Measurements from ENCODE around the gene FAM229B.

FAM229B gene

DNA sequence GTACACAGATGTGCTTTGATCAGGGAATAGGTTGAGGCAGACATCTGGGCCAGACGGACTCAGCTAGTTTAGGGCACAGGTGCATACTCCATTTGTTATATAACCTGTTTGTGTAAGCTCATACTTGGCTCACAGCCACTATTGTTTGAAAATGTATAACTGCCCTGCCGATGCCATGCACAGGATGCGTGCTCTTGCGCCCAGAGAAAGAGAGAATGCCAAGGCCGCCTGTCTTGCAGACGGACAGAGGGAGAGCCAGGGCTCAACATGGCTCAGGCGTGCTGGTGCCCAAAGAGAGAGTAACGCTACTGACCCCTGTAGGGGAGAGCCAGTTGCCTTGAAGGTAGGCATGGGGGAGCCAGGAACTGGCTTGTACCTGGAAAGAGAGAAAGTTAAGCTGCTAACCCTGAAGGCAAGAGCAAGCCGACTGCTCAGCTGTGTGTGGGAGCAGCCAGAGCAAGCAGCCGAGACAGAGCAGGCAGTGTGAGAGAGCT is 57.7 kb downstream of the FAM229B start:
- TF ChIP-seq ZFX (IDR thresholded peaks at IDR 0.05; ENCODE audit: borderline replicate concordance): no peak
- TF ChIP-seq, protein P1, sequence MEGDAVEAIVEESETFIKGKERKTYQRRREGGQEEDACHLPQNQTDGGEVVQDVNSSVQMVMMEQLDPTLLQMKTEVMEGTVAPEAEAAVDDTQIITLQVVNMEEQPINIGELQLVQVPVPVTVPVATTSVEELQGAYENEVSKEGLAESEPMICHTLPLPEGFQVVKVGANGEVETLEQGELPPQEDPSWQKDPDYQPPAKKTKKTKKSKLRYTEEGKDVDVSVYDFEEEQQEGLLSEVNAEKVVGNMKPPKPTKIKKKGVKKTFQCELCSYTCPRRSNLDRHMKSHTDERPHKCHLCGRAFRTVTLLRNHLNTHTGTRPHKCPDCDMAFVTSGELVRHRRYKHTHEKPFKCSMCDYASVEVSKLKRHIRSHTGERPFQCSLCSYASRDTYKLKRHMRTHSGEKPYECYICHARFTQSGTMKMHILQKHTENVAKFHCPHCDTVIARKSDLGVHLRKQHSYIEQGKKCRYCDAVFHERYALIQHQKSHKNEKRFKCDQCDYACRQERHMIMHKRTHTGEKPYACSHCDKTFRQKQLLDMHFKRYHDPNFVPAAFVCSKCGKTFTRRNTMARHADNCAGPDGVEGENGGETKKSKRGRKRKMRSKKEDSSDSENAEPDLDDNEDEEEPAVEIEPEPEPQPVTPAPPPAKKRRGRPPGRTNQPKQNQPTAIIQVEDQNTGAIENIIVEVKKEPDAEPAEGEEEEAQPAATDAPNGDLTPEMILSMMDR (IDR thresholded peaks at IDR 0.05): no peak
- no peak overlapping the region for H3K27ac ChIP-seq

DNA sequence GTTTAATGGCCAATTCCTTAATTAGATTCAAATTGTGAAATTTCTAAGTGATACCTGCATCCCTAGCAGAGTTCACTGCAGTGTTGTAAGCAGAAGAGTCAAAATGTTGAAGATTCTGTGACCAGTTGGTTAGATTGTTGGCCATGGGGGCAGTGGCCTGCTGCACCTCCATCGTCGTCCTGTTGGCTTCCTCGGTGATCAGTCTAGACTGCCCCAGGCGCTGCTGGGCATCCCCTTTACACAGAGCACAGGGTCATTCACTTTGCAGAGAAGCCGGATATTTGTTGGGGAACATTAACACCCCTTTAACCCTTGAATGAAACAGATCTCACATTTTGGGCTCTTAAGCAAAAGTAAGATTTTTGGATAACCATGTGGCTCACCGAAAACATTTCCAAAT is 60.7 kb downstream of the FAM229B start:
- TF ChIP-seq ZFX (IDR thresholded peaks at IDR 0.05; ENCODE audit: borderline replicate concordance): no peak
- TF ChIP-seq, protein P1 (IDR thresholded peaks at IDR 0.05): no peak
- H3K27ac ChIP-seq: no peak overlapping the region

DNA sequence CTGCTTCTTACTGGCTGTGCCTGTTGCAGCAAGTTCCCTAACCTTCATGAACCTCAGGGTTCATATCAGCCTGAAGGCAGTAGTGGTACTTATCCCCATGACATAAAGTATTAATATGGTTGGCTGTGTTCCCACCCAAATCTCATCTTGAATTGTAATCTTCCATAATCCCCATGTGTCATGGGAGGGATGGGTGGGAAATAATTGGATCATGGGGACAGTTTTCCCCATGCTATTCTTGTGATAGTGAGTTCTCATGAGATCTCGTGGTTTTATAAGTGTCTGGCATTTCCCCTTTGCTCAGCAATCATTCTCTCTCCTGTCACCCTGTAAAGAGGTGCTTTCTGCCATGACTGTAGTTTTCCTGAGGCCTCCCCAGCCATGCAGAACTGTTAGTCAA is 61.8 kb downstream of the FAM229B start:
- TF ChIP-seq, protein P1 (IDR thresholded peaks at IDR 0.05): no peak
- no peak for TF ChIP-seq ZFX (IDR thresholded peaks at IDR 0.05; ENCODE audit: borderline replicate concordance)
- H3K27ac ChIP-seq: no peak overlapping the region

DNA sequence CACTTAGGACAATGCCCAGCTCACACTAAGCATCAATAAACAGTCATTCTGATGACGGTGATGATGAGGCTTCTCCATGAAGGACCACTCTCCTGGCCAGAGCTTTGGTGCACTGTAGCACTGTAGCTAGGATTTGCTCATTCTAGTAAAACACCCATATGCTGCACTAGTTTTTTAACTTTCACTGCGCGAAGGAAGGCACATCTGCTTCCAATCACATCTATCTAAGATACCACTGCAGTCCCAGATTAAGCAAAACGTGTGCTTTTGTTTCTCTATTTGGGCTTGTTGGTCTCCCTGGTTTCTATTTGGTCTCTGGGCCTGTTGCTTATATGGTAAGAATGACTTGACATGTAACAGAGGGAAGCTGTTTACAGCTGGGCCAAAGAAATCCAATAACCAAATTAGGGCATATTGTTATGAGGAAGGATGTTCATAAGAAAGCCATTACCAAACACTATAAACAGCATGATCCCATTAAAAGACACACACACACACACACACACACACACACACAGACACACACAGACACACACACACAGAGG is 62.4 kb downstream of the FAM229B start:
- TF ChIP-seq, protein P1 (IDR thresholded peaks at IDR 0.05): no peak
- no peak for TF ChIP-seq ZFX (IDR thresholded peaks at IDR 0.05; ENCODE audit: borderline replicate concordance)
- H3K27ac ChIP-seq: no peak overlapping the region

DNA sequence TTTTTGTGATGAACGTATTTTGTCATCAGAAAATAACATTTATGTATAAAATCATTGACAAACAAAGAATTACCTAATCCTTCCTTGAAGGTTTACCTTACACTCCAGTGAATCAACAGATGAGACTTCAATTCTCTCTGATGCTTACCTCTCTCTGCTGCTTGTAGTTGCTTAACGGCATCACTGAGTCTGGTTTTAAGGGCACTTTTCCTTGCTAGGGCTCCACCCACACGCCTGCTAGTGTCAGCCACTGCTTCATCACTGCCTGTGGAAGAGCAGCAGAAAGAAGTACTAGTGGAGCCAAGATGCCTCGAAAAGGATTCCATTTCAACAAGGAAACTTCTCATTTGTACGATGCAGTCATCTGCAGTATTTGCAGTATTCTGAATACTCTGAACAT is 63.0 kb downstream of the FAM229B start:
- no peak for TF ChIP-seq ZFX (IDR thresholded peaks at IDR 0.05; ENCODE audit: borderline replicate concordance)
- TF ChIP-seq, protein P1 (IDR thresholded peaks at IDR 0.05): no peak
- no peak overlapping the region for H3K27ac ChIP-seq
